HG03280 (cell line): Measurements from ENCODE around the gene ZNF224.
"Not testable (repeated sequence)": the region's sequence is repeated elsewhere in the genome, so short reads cannot be mapped to it uniquely, and the experiment has no call there.

ENCODE experiments used
- ATAC-seq: cut with Tn5 transposase; IDR thresholded peaks from one replicate; pipeline ENCODE4 v1.9.1; 2021; ENCODE audit warnings: mild to moderate bottlenecking, moderate library complexity; ENCODE audit not compliant: unreplicated experiment

The ZNF224 gene

DNA sequence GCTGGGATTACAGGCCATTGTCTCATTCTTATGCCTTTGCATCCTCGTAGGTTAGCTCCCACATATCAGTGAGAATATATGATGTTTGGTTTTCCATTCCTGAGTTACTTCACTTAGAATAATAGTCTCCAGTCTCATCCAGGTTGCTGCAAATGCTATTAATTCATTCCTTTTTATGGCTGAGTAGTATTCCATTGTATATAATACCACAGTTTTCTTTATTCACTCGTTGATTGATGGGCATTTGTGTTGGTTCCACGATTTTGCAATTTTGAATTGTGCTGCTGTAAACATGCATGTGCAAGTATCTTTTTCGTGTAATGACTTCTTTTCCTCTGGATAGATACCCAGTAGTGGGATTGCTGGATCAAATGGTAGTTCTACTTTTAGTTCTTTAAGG lies 27.0 kb downstream of the ZNF224 start:
- not testable (repeated sequence) for ATAC-seq

DNA sequence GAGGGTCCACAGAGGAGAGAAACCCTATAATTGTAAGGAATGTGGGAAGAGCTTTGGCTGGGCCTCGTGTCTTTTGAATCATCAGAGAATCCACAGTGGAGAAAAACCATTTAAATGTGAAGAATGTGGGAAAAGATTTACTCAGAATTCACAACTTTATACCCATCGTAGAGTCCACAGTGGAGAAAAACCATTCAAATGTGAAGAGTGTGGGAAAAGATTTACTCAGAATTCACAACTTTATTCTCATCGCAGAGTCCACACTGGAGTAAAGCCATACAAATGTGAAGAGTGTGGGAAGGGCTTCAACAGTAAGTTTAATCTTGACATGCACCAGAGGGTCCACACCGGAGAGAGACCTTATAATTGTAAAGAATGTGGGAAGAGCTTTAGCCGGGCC lies 37.8 kb downstream of the ZNF224 start:
- ATAC-seq = no peak

DNA sequence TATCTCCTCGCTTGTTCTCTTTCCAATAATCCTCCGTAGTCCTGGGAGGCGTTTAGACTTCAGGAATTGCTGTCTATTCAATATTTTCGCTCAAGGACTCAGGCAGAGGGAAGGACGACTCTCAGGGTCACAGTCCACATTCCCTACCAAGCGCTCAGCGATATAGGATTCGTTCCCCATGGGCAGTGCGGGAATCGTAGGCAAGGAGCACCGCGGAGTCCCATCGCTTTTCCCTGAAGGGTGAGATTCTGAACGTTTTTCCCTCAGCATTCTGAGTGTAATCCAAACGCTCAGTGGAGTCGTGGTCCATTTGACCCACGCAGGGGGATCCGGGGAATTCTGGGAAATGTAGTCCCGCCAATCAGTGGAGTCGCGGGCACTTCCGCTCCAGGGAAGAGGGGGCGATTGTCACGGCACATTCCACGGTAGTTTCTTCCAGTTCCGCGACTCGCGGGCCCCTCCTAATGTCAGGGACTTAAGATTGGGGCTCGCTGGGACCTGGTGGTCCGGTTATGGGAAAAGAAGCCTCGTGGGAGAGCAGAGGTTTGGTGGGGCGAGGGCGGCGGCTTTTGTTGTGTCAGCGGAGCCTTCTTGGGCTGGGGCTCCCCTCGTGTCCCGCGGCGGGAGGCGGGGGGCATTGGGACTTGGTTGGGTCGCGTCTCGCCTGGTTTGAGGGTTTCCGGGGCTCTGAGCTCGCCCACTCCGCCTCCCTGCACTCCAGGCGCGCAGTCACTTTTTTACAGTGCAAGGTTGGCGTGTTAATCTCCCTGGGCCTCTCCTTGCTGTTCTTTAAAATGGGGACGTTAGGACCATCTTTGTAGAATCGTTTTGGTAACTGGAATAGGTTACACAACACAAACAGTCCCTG lies 47.3 kb downstream of the ZNF224 start, which contains the start of gene ZNF234:
TSS of gene ZNF234 (plus strand) at position 364 of the 868 bp plus-strand sequence. CDS start 3,079 bp downstream, outside the sequence.
- peak; percentile 82 for ATAC-seq

DNA sequence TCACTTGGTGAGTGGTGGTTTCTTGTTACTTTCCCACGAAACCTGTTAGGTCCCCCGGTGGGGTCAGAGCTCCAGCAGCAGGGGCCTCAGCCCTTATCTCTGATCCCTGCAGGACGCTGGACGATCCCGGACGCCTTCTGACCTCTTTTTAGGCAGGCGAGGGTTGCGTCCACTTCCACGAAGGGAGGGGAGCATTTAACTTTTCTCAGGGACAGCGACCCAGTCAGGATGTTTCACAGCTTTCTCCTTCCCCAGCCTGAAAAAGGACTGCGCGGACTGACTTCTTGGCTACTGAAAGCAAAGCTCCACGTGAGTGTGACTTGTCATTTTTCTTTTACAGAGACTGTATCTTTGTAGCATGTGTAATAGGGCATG lies 47.9 kb downstream of the ZNF224 start:
- no peak for ATAC-seq

DNA sequence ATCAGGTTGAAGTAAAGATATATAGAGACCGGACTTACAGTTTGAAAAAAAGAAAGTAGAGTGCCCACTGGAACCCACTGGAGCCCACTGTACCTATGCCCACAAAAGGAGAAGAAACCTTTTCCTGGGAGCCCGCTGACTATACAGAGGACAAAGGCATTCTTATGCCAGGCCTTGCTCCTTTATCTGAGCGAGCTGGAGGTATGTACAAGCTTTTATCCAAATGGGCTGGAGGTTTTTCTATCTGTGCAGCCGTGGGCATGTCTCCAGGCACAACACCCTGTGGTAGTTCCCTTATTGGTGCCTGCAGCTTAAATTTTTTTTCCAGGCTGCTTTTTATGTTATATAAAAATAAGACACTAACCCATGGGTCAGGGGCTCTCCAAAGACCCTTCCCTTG lies 55.6 kb downstream of the ZNF224 start:
- ATAC-seq = no peak

DNA sequence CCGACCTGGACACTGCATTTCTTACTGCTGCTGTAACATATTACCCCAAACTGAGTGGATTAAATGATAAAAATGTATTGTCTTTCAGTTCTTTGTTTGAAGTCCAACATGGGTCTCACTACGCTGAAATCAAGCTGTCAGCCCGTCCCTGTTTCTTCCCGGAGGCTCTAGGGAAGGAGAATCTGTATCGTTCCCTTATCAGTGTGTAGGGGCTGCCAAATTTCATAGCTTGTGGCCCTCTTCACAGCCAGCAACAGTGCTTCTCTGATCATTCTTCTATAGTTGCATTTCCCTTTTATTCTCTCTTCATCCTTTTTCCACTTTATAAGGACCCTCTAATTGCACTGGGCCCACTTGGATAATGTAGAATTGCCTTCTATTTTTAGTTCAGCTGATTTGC lies 57.3 kb downstream of the ZNF224 start:
- ATAC-seq = no peak

DNA sequence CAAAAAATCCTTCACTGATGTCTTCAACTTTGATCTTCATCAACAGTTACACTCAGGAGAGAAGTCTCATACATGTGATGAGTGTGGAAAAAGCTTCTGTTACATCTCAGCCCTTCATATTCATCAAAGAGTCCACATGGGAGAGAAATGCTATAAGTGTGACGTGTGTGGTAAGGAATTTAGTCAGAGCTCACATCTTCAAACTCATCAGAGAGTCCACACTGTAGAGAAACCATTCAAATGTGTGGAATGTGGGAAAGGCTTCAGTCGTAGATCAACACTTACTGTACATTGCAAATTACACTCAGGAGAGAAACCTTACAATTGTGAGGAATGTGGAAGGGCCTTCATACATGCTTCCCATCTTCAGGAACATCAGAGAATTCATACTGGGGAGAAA lies 62.3 kb downstream of the ZNF224 start:
- no peak for ATAC-seq
